AG08396 (cell line): Measurements from ENCODE around the gene RPL3.
"Not testable (repeated sequence)": the region's sequence is repeated elsewhere in the genome, so short reads cannot be mapped to it uniquely, and the experiment has no call there.

Experiments
- DNase-seq: peaks from one replicate; pipeline ENCODE4 v3.0.0; 2012; ENCODE audit warnings: low spot score, mixed read lengths

RPL3 gene

GRCh38 chr22:39351689-39352214 lies 32.3 kb upstream of the RPL3 start:
- no peak for DNase-seq

GRCh38 chr22:39350757-39351688 lies 31.6 kb upstream of the RPL3 start:
- no peak for DNase-seq

GRCh38 chr22:39349967-39350726 lies 30.7 kb upstream of the RPL3 start, which contains the start of gene SYNGR1:
SYNGR1 (plus strand) TSS chr22:39349991; CDS start chr22:39350011, 20 bp downstream.
- peak; percentile 70 for DNase-seq

GRCh38 chr22:39349506-39349966 lies 30.1 kb upstream of the RPL3 start:
- DNase-seq: peak; percentile 89

- DNase-seq: no peak
Measured at GRCh38 chr22:39348909-39349505, 29.6 kb upstream of the RPL3 start.

GRCh38 chr22:39345231-39345630 lies 25.8 kb upstream of the RPL3 start:
- no peak for DNase-seq

GRCh38 chr22:39344046-39344390 lies 24.6 kb upstream of the RPL3 start:
- DNase-seq: peak; percentile 1

GRCh38 chr22:39343259-39344045 lies 24.0 kb upstream of the RPL3 start:
- DNase-seq: peak; percentile 80

GRCh38 chr22:39341179-39341578 lies 21.8 kb upstream of the RPL3 start:
- DNase-seq: peak; percentile 2

- not testable (repeated sequence) for DNase-seq
Measured at GRCh38 chr22:39339775-39340174, 20.4 kb upstream of the RPL3 start.

- no peak for DNase-seq
Measured at GRCh38 chr22:39336411-39336810, 17.0 kb upstream of the RPL3 start.

- DNase-seq: no peak
Measured at GRCh38 chr22:39332441-39333064, 13.1 kb upstream of the RPL3 start.

- not testable (repeated sequence) for DNase-seq
Measured at GRCh38 chr22:39330553-39330952, 11.1 kb upstream of the RPL3 start.

- no peak for DNase-seq
Measured at GRCh38 chr22:39327995-39328754, 8.8 kb upstream of the RPL3 start.

- DNase-seq: no peak
Measured at GRCh38 chr22:39325392-39325932, 6.0 kb upstream of the RPL3 start.

GRCh38 chr22:39320616-39321029 lies 1.2 kb upstream of the RPL3 start:
- not testable (repeated sequence) for DNase-seq

GRCh38 chr22:39318507-39319283 lies 728 bp downstream of the RPL3 start:
- DNase-seq: no peak

- DNase-seq: no peak
Measured at GRCh38 chr22:39317775-39318506, 1.5 kb downstream of the RPL3 start.
